22Rv1 (cell line): ENCODE results near the gene PPFIBP2.

Experiments used
- CTCF ChIP-seq: fragments of 450-650 bp; IDR thresholded peaks from 2 replicates; pipeline ENCODE4 v1.5.1; 2017; ENCODE audit warnings: mild to moderate bottlenecking
- ZFX ChIP-seq: fragments of 450-650 bp; IDR thresholded peaks from 2 replicates; pipeline ENCODE4 v1.6.1; 2017; ENCODE audit warnings: antibody characterized with exemption, borderline replicate concordance

- TF ChIP-seq CTCF (no peak), ZFX (no peak)
Observed at GRCh38 chr11:7636350-7636749, 122.6 kb downstream of the PPFIBP2 start.
